ENCODE measurements around the gene CCNB1IP1.

- no peak for TF ChIP-seq CTCF (IDR thresholded peaks at IDR 0.05)
- no peak for TF ChIP-seq POLR2A (IDR thresholded peaks at IDR 0.05)
Observed at GRCh38 chr14:20379743-20380142, 46.7 kb upstream of the CCNB1IP1 start.
